Activated T-cell treated with anti-CD3 and anti-CD28 coated beads, Interleukin-2, amount 50 U/mL, for 4 hours (primary cell): ENCODE measurements around the gene RASGRP1. TPM values are rescaled to one million over a fixed set of nuclear protein-coding genes. Genes with fewer than 3 reads are reported as not detected.

Source experiments
- ATAC-seq, 2 donors: fragments of 200-7000 bp; cut with Tn5 transposase; one replicate each; pipeline ENCODE4 v1.10.0; 2021
- DNase-seq: peaks from one replicate; pipeline ENCODE4 v3.0.0-alpha.2; 2020
- H3K27me3 Mint-ChIP-seq: one replicate; pipeline ENCODE4 v1.8.0; 2021; ENCODE audit warnings: low read depth, mixed read lengths
- H3K36me3 Mint-ChIP-seq: one replicate; pipeline ENCODE4 v1.8.0; 2022; ENCODE audit warnings: mixed read lengths; ENCODE audit not compliant: insufficient read depth
- H3K4me1 Mint-ChIP-seq: one replicate; pipeline ENCODE4 v1.8.0; 2021; ENCODE audit warnings: low read depth, mixed read lengths
- H3K4me3 Mint-ChIP-seq: one replicate; pipeline ENCODE4 v1.8.0; 2021; ENCODE audit warnings: mild to moderate bottlenecking, moderate library complexity, mixed read lengths
- H3K9me3 Mint-ChIP-seq: one replicate; pipeline ENCODE4 v1.8.0; 2021; ENCODE audit warnings: mixed read lengths
- total RNA-seq, 3 donors: library from RNA; stranded (reverse); gene quantifications; one replicate each; pipeline ENCODE4 v1.2.1, GENCODE V29; 2021

The RASGRP1 gene
- total RNA-seq, 3 donors from 2014 or later, result 36.9 to 55.5 (median 47.6) TPM

DNA sequence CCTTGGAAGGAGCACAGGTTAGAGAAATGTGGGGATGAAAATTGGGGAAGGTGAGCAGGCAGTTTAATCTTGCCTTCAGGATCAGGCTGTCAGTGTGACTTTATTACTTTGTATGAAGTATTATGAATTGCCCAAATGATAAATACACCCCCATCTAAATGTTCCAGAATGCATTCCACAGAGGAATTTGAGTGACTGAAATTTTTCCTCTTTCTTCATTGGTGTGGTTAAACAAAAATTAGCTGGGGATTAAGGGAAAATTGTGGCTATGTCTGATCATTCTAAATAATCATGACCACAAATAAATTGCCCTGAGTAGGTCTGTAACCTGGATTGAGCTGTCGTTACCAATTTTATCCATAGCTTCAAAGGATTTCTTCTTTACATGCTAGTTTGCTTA is 77.2 kb downstream of the RASGRP1 start:
- ATAC-seq, result no peak
- no peak overlapping the region for H3K4me3 Mint-ChIP-seq
- no peaks in the 10 kb centered on the region for H3K27me3 Mint-ChIP-seq
- H3K9me3 Mint-ChIP-seq, result no peaks in the 10 kb centered on the region
- DNase-seq, result no peak
- peaks cover 44% of the 10 kb centered on the region for H3K4me1 Mint-ChIP-seq
- H3K36me3 Mint-ChIP-seq, result peaks cover 29% of the 10 kb centered on the region

DNA sequence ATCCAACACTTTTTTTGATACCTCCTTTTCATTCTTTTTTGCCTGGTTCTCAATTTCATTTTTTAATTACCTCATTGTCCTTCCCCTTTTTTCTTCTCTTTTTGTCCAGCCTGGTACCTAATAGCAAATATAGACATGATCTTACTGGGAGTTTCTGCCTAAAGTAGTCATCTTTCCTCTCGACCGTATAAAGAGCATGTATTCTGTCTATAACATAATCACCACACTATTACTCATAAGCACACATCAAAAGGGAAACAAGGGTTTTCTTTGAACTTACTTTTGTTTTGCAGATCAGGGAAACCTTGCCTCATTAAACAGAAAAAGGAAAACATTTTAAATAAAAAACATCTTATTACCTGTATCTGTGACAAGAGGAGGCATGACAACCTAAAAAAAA is 77.7 kb downstream of the RASGRP1 start:
- Mint-ChIP-seq H3K36me3 (peaks cover 29% of the 10 kb centered on the region), H3K4me1 (peaks cover 48% of the 10 kb centered on the region), H3K4me3 (no peak overlapping the region), H3K27me3 (no peaks in the 10 kb centered on the region), H3K9me3 (no peaks in the 10 kb centered on the region)
- DNase-seq (no peak), ATAC-seq (peak; percentile 92 to 97)

DNA sequence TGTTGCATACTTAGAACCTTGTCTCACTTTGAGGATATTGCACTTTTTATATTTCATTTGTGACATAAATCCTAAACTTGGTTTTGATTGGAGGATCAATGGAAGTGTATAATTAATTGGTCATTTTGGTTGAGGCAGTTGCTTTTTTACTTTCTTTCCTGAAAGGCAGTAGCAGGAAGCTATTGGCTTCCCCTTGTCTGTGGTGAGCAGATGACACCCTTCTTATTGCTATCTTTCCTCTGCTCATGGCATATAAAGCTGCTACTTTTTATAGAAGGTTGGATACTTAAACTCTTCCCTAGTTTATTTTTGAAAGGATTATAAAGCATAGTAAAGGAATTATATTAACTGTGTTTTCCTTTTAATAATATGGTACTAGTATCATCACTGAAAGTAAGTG is 82.0 kb downstream of the RASGRP1 start:
- Mint-ChIP-seq H3K36me3 (peaks cover 22% of the 10 kb centered on the region), H3K4me3 (no peak overlapping the region), H3K27me3 (no peaks in the 10 kb centered on the region), H3K9me3 (no peaks in the 10 kb centered on the region), H3K4me1 (peaks cover 45% of the 10 kb centered on the region)
- DNase-seq, result no peak
- ATAC-seq, result no peak

DNA sequence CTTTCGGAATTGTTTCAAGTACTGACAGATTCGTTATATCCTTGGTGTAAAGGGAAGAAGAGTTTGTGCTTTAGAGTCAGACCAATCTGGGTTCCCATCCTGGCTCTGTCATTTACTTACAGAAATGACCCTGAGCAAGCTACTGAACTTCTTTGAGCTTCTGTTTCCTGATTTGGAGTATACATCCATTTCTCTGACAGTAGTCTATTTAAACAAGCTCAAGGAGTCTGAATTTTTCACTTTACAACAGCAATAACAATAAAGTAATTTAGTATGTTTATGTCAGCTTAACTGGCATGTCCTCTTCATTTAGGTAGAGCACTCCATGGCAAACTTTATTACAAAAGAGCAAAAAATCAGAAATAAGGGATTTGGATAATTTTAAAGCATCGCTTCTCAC is 82.9 kb downstream of the RASGRP1 start:
- DNase-seq, result no peak
- no peaks in the 10 kb centered on the region for H3K27me3 Mint-ChIP-seq
- H3K4me1 Mint-ChIP-seq, result peaks cover 38% of the 10 kb centered on the region
- H3K4me3 Mint-ChIP-seq, result no peak overlapping the region
- H3K36me3 Mint-ChIP-seq, result peaks cover 22% of the 10 kb centered on the region
- ATAC-seq, result no peak
- H3K9me3 Mint-ChIP-seq, result no peaks in the 10 kb centered on the region

DNA sequence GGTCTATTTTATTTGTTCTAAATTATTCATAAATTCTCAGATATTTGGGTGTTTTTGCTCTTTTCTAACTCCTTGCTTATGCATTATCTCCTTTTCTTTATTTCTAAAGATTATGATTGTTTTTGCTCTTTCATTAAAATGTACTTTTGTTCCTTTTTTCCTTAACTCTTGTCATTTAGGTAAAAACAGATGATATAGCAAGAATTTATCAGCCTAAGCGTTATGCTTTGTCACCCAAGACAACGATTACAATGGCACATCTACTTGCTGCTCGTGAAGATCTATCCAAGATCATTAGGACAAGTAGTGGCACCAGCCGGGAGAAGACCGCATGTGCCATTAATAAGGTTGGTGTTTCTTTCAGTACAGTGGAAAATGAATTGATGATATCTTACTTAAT is 83.5 kb downstream of the RASGRP1 start:
- H3K9me3 Mint-ChIP-seq, result no peaks in the 10 kb centered on the region

DNA sequence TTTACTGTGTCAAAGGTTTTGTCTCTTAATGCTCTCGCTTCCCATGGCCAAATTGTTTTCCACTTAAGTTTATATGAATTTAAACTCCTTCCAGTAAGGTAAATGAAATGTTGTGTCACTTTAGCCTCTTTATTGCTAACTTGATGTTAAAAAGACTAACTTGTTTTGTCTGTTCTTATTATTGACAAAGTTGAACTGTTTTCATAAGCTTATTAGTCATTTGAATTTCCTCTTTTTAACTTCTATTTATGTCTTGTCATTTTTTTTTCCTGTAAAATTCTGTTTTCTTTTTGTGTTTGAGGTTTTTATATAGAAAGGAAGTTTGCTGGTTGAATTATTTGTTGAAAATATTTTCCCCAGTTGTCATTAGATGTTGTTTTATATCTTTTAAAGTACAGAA is 84.9 kb downstream of the RASGRP1 start:
- Mint-ChIP-seq H3K4me1 (peaks cover 28% of the 10 kb centered on the region), H3K36me3 (peaks cover 32% of the 10 kb centered on the region), H3K27me3 (no peaks in the 10 kb centered on the region), H3K4me3 (no peak overlapping the region), H3K9me3 (no peaks in the 10 kb centered on the region)
- no peak for DNase-seq
- ATAC-seq, result no peak

More for the DNA sequence above, 83.5 kb downstream of the RASGRP1 start:
- no peaks in the 10 kb centered on the region for H3K27me3 Mint-ChIP-seq
- H3K4me1 Mint-ChIP-seq, result peaks cover 33% of the 10 kb centered on the region
- DNase-seq, result no peak
- peaks cover 26% of the 10 kb centered on the region for H3K36me3 Mint-ChIP-seq
- no peak for ATAC-seq
- H3K4me3 Mint-ChIP-seq, result no peak overlapping the region

DNA sequence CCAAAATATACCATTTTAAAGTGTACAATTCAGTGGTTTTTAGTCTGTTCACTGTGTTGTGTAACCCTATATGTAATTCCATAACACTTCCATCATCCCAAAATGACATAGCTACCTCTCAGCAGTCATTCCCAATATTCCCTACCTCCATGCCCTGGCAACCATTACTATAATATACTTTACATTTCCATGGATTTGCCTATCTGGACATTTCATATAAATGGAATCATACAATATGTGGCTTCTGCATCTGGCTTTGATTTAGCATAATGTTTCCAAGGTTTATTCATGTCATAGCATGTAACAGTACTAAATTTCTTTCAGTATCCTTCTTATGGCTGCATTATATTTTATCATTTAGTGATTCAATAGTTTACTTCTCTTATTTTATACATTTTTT is 85.3 kb downstream of the RASGRP1 start:
- Mint-ChIP-seq H3K27me3 (no peaks in the 10 kb centered on the region), H3K36me3 (peaks cover 36% of the 10 kb centered on the region), H3K4me1 (peaks cover 31% of the 10 kb centered on the region), H3K9me3 (no peaks in the 10 kb centered on the region), H3K4me3 (no peak overlapping the region)
- DNase-seq (no peak), ATAC-seq (no peak)

DNA sequence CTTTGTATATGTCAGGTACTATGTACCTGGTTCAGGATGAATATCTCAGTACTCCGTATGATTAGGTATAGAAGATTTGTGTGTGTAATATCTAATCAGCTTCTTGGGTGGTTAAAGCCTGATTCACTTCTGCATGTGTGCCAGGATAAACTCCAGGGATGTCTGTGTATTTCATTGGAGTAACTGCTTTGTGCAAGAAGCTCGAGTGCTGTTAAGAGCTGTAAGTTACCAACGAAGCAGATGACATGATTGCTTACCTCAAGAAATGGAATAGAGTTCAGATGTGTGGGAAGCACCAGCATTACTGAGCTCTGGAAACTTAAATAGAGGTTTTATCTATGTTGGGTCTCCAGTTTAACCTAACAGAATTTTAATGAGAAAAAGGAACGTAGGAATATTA is 87.0 kb downstream of the RASGRP1 start:
- ATAC-seq (no peak), DNase-seq (no peak)
- Mint-ChIP-seq H3K4me3 (no peak overlapping the region), H3K36me3 (peaks cover 37% of the 10 kb centered on the region), H3K4me1 (peaks cover 30% of the 10 kb centered on the region), H3K27me3 (no peaks in the 10 kb centered on the region), H3K9me3 (no peaks in the 10 kb centered on the region)

DNA sequence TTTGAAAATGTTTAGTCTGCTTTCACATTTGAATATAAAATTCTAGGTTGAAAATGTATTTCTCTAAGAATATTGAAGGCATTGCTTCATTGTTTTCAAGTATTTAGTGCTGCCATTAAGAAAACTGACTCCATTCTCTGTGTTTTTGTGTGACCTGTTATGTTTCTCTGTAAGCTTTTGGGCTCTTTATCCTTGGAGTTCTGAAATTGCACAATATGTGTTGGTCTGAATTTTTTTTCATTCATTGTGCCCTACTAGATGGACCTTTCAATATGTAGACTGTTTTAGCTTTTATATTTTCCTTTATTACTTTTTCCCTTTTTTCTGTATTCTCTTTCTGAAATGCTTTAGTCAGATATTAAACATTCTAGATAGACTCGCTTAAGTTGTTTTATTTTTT is 88.5 kb downstream of the RASGRP1 start:
- no peaks in the 10 kb centered on the region for H3K27me3 Mint-ChIP-seq
- H3K36me3 Mint-ChIP-seq, result peaks cover 28% of the 10 kb centered on the region
- H3K9me3 Mint-ChIP-seq, result no peaks in the 10 kb centered on the region
- H3K4me1 Mint-ChIP-seq, result peaks cover 15% of the 10 kb centered on the region
- no peak for ATAC-seq
- DNase-seq, result no peak
- no peak overlapping the region for H3K4me3 Mint-ChIP-seq

DNA sequence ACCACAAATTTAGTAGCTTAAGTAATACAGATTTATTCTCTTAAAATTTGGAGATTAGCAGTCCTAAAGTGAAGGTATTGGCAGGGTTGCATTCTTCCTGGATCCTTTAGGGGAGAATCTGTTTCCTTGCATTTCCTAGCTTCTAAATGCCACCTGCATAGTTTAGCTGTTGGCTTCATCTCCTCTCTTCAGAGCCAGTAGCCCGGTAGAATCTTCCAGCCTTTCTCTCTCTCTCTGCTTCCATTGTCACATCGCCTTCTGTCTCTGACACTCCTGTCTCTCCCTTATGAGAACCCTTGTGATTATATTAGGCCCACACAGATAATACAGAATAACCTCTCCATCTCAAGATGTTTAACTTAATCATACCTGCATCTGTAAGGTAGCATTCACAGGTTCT is 89.3 kb downstream of the RASGRP1 start:
- Mint-ChIP-seq H3K36me3 (peaks cover 27% of the 10 kb centered on the region), H3K4me1 (peaks cover 13% of the 10 kb centered on the region), H3K9me3 (no peaks in the 10 kb centered on the region), H3K4me3 (no peak overlapping the region), H3K27me3 (no peaks in the 10 kb centered on the region)
- ATAC-seq, result no peak
- DNase-seq, result no peak

DNA sequence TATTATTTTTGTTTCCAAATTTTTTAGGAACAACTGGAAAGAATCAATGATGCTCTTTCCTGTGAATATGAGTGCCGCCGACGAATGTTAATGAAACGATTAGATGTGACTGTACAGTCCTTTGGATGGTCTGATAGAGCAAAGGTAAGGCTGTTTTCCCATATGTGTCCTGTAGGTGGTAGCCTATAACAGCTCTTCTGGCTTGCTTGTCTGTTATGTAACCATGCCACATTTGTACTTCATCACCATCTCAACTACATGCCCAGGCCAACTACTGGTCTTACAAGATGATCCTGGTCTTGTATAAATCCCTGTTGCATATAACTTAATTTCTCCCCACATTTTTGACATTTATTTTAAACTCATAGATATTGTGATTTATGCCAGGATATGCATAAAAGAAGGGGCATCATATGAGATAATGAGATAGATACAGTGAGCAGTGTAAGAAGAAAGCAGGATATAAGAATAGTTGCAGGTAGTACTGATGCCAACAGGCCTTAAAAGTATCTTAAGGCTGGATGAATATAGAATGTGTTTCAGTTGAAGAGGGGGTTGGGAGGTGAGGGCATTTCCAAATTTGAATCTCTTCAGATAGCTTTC is 90.4 kb downstream of the RASGRP1 start:
- no peak for DNase-seq
- no peaks in the 10 kb centered on the region for H3K27me3 Mint-ChIP-seq
- H3K4me3 Mint-ChIP-seq, result no peak overlapping the region
- H3K4me1 Mint-ChIP-seq, result peaks cover 7% of the 10 kb centered on the region
- peaks cover 27% of the 10 kb centered on the region for H3K36me3 Mint-ChIP-seq
- peak; percentile 94 for ATAC-seq
- H3K9me3 Mint-ChIP-seq, result no peaks in the 10 kb centered on the region

DNA sequence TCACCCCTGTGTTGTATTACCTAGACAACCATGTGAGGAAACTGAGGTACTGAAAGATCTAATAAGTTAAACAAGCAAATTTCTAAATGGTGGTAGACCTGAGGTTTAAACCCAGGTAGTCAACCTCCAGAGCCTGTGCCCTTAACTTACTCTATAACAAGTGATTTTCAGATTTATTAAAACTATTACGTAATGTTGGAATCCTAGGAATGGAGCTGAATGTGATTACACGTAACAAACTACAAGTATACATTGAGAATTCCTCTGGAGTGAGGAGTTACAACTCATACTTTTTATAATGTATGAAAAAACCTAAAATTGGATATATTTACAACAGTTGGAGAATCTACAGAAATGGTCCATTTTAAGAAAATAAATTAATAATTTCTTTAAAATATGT is 92.6 kb downstream of the RASGRP1 start:
- Mint-ChIP-seq H3K4me1 (peaks cover 5% of the 10 kb centered on the region), H3K27me3 (no peaks in the 10 kb centered on the region), H3K36me3 (peaks cover 23% of the 10 kb centered on the region), H3K4me3 (no peak overlapping the region), H3K9me3 (no peaks in the 10 kb centered on the region)
- DNase-seq (no peak), ATAC-seq (no peak)

DNA sequence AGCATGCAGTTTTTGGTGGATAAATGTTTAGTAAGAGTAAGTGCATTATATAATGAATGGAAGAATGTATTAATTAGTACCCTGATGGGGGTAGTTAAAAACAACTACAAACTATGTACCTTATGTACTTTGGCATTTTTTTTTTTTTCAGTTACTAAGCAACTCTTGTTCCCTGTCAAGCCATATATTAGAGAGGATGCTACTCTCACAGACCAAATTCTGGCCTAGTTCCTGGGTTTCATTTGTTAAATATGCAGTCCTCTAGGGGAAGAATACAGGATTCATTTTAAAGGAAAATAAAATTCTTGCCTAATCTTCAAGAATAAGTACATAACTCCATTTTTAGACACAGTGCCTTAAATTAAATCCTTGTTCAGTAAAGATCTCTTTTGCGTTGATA is 93.8 kb downstream of the RASGRP1 start:
- no peaks in the 10 kb centered on the region for H3K9me3 Mint-ChIP-seq
- H3K36me3 Mint-ChIP-seq, result peaks cover 17% of the 10 kb centered on the region
- ATAC-seq, result no peak
- H3K4me1 Mint-ChIP-seq, result peaks cover 5% of the 10 kb centered on the region
- DNase-seq, result no peak
- no peak overlapping the region for H3K4me3 Mint-ChIP-seq
- H3K27me3 Mint-ChIP-seq, result no peaks in the 10 kb centered on the region

DNA sequence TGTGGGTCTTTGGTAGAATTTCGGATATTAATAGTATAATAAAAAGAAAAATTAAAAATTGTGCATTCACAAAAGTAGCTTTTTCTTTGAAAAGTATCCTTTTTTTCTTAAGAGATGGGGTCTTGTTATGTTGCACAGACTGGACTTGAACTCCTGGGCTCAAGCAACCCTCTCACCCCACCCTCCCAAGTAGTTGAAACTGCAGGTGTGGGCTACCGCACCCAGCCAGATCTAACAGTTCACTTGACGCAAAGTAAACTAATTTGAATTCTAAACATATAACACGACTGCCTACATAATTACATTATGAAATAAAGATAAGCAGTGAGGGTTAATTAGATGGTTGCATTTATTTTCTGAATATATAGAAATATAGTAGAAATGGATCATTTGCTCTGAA is 99.9 kb downstream of the RASGRP1 start:
- no peaks in the 10 kb centered on the region for H3K9me3 Mint-ChIP-seq
- no peak for DNase-seq
- H3K4me3 Mint-ChIP-seq, result no peak overlapping the region
- peaks cover 24% of the 10 kb centered on the region for H3K4me1 Mint-ChIP-seq
- H3K36me3 Mint-ChIP-seq, result peaks cover 5% of the 10 kb centered on the region
- no peaks in the 10 kb centered on the region for H3K27me3 Mint-ChIP-seq
- ATAC-seq, result no peak

DNA sequence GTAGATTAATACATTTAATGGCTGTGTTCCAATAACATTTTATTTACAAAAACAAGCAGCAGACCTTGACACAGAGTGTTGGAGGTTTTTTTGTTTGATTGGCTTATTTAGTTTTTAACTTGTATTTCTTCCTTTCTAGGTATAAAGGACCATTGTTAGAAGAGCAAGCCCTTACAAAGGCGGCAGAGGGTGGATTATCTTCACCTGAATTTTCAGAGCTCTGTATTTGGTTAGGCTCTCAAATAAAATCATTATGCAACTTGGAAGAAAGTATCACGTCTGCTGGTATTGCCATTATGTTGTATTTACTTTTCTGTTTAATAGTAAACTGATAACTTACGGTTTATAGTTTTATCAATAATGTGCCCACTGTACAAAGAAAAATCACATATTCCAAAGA is 100.7 kb downstream of the RASGRP1 start:
- ATAC-seq (no peak), DNase-seq (no peak)
- Mint-ChIP-seq H3K4me3 (no peak overlapping the region), H3K4me1 (peaks cover 29% of the 10 kb centered on the region), H3K36me3 (peaks cover 5% of the 10 kb centered on the region), H3K9me3 (no peaks in the 10 kb centered on the region), H3K27me3 (no peaks in the 10 kb centered on the region)
